Large intestine (tissue), 3 donors: ENCODE data around the gene TASP1. TPM values are rescaled to one million over a fixed set of nuclear protein-coding genes. Genes with fewer than 3 reads are reported as not detected.

Source experiments
- DNase-seq, 2 donors: peaks; one replicate each; pipeline versions ENCODE4 v3.0.0 to v3.0.0-alpha.2; 2013
- H3K27ac ChIP-seq: one replicate; pipeline ENCODE4 v1.5.1; 2013; ENCODE audit warnings: low read length
- H3K27me3 ChIP-seq: 2 replicates; pipeline ENCODE4 v1.6.1; 2013; ENCODE audit warnings: low read length; ENCODE audit not compliant: control insufficient read depth, insufficient read depth
- H3K36me3 ChIP-seq: 2 replicates; pipeline ENCODE4 v1.6.1; 2013; ENCODE audit warnings: low read length; ENCODE audit not compliant: control insufficient read depth, insufficient read depth
- H3K4me1 ChIP-seq: one replicate; pipeline ENCODE4 v1.6.1; 2013; ENCODE audit warnings: low read length; ENCODE audit not compliant: control insufficient read depth, insufficient read depth
- H3K4me3 ChIP-seq: one replicate; pipeline ENCODE4 v1.5.1; 2013; ENCODE audit warnings: low read length
- H3K9me3 ChIP-seq: one replicate; pipeline ENCODE4 v1.6.1; 2013; ENCODE audit warnings: mild to moderate bottlenecking, low read depth, low read length, moderate library complexity; ENCODE audit not compliant: control insufficient read depth
- WGBS: methylation state at CpG from one replicate; pipeline ENCODE4 v1.1.5; 2013; ENCODE audit warnings: low lambda C conversion rate; ENCODE audit not compliant: insufficient coverage; 5-methylcytosine and 5-hydroxymethylcytosine counted together
- polyA plus RNA-seq: library from polyadenylated mRNA; unstranded; fragments of 120-200 nt; gene quantifications from one replicate; pipeline ENCODE4 v1.2.1, GENCODE V29; 2013

The TASP1 gene
- polyA plus RNA-seq, 1 donor = 12.8 TPM

GRCh38 chr20:13449868-13450434, 188.8 kb downstream of the TASP1 start:
- Histone ChIP-seq H3K27me3 (no peaks in the 10 kb centered on the region), H3K36me3 (no peaks in the 10 kb centered on the region), H3K4me3 (no peak overlapping the region), H3K4me1 (no peaks in the 10 kb centered on the region), H3K9me3 (no peaks in the 10 kb centered on the region), H3K27ac (no peak overlapping the region)
- 93% methylated on average over 2 of the region's 3 CpGs for WGBS
- DNase-seq = no peak

- no peaks in the 10 kb centered on the region for H3K9me3 ChIP-seq
- H3K27ac ChIP-seq = no peak overlapping the region
- H3K4me3 ChIP-seq = no peak overlapping the region
- H3K36me3 ChIP-seq = no peaks in the 10 kb centered on the region
- no peak for DNase-seq
- no peaks in the 10 kb centered on the region for H3K4me1 ChIP-seq
- no peaks in the 10 kb centered on the region for H3K27me3 ChIP-seq
These were observed 191.1 kb downstream of the TASP1 start for GRCh38 chr20:13447385-13448180.

- H3K36me3 ChIP-seq = no peaks in the 10 kb centered on the region
- no peak for DNase-seq
- peaks cover 5% of the 10 kb centered on the region for H3K9me3 ChIP-seq
- no peaks in the 10 kb centered on the region for H3K27me3 ChIP-seq
- H3K27ac ChIP-seq = no peak overlapping the region
- no peak overlapping the region for H3K4me3 ChIP-seq
- H3K4me1 ChIP-seq = no peaks in the 10 kb centered on the region
- WGBS = 100% methylated on average over 1 of the region's 2 CpGs
These were observed 195.0 kb downstream of the TASP1 start for GRCh38 chr20:13443690-13444089.

- WGBS = 100% methylated on average over 1 of the region's 1 CpG
- Histone ChIP-seq H3K36me3 (no peaks in the 10 kb centered on the region), H3K4me1 (no peaks in the 10 kb centered on the region), H3K27ac (no peak overlapping the region), H3K4me3 (no peak overlapping the region), H3K9me3 (peaks cover 5% of the 10 kb centered on the region), H3K27me3 (no peaks in the 10 kb centered on the region)
- no peak for DNase-seq
These were observed 195.7 kb downstream of the TASP1 start for GRCh38 chr20:13442986-13443385.

- no peak overlapping the region for H3K4me3 ChIP-seq
- H3K27ac ChIP-seq = no peak overlapping the region
- peaks cover 5% of the 10 kb centered on the region for H3K9me3 ChIP-seq
- DNase-seq = no peak
- no peaks in the 10 kb centered on the region for H3K27me3 ChIP-seq
- H3K4me1 ChIP-seq = no peaks in the 10 kb centered on the region
- H3K36me3 ChIP-seq = no peaks in the 10 kb centered on the region
These were observed 197.3 kb downstream of the TASP1 start for GRCh38 chr20:13441388-13441787.

- Histone ChIP-seq H3K27me3 (no peaks in the 10 kb centered on the region), H3K9me3 (peaks cover 5% of the 10 kb centered on the region), H3K36me3 (peaks cover 10% of the 10 kb centered on the region), H3K4me1 (no peaks in the 10 kb centered on the region), H3K27ac (no peak overlapping the region), H3K4me3 (no peak overlapping the region)
- no CpG with 5 or more reads among the region's 7 CpGs for WGBS
- DNase-seq = no peak
These were observed 202.2 kb downstream of the TASP1 start for GRCh38 chr20:13436530-13436929.

- Histone ChIP-seq H3K9me3 (no peaks in the 10 kb centered on the region), H3K4me1 (no peaks in the 10 kb centered on the region), H3K36me3 (peaks cover 15% of the 10 kb centered on the region), H3K27me3 (no peaks in the 10 kb centered on the region), H3K4me3 (no peak overlapping the region), H3K27ac (no peak overlapping the region)
- DNase-seq = no peak
- no CpG with 5 or more reads among the region's 1 CpG for WGBS
These were observed 206.6 kb downstream of the TASP1 start for GRCh38 chr20:13432126-13432525.

- WGBS = no CpG with 5 or more reads among the region's 9 CpGs
- Histone ChIP-seq H3K4me3 (no peak overlapping the region), H3K4me1 (no peaks in the 10 kb centered on the region), H3K9me3 (no peaks in the 10 kb centered on the region), H3K27ac (no peak overlapping the region), H3K36me3 (peaks cover 15% of the 10 kb centered on the region), H3K27me3 (no peaks in the 10 kb centered on the region)
- DNase-seq = peak; percentile 29
These were observed 208.3 kb downstream of the TASP1 start for GRCh38 chr20:13430346-13431002.

- Histone ChIP-seq H3K9me3 (no peaks in the 10 kb centered on the region), H3K27me3 (no peaks in the 10 kb centered on the region), H3K4me3 (no peak overlapping the region), H3K36me3 (peaks cover 8% of the 10 kb centered on the region), H3K27ac (no peak overlapping the region), H3K4me1 (no peaks in the 10 kb centered on the region)
- no CpG with 5 or more reads among the region's 1 CpG for WGBS
- DNase-seq = no peak
These were observed 210.0 kb downstream of the TASP1 start for GRCh38 chr20:13428684-13429083.

- DNase-seq = no peak
- 85% methylated on average over 2 of the region's 3 CpGs for WGBS
- peaks cover 8% of the 10 kb centered on the region for H3K36me3 ChIP-seq
- no peaks in the 10 kb centered on the region for H3K9me3 ChIP-seq
- no peaks in the 10 kb centered on the region for H3K4me1 ChIP-seq
- no peaks in the 10 kb centered on the region for H3K27me3 ChIP-seq
- no peak overlapping the region for H3K4me3 ChIP-seq
- H3K27ac ChIP-seq = no peak overlapping the region
These were observed 211.9 kb downstream of the TASP1 start for GRCh38 chr20:13426870-13427269.
